Pulmonary artery endothelial cell (primary cell): ENCODE data around the gene ZNF729. TPM values are rescaled to one million over a fixed set of nuclear protein-coding genes. Genes with fewer than 3 reads are reported as not detected.
"Not testable (repeated sequence)": the region's sequence is repeated elsewhere in the genome, so short reads cannot be mapped to it uniquely, and the experiment has no call there.

Experiments used
- DNase-seq: peaks from one replicate; pipeline ENCODE4 v3.0.0-alpha.2; 2011; ENCODE audit warnings: low read depth, low spot score
- total RNA-seq: library from RNA; depleted of rRNA; stranded (reverse); fragments of >200 nt; gene quantifications from 2 replicates; pipeline ENCODE4 v1.2.3, GENCODE V29; 2014

Gene ZNF729
- not detected in 2 replicates for total RNA-seq

GRCh38 chr19:22286151-22286810 lies at the start of gene ZNF729:
ZNF729 (plus strand) TSS chr19:22286441; CDS start chr19:22286526, 85 bp downstream.
- DNase-seq: no peak

DNA sequence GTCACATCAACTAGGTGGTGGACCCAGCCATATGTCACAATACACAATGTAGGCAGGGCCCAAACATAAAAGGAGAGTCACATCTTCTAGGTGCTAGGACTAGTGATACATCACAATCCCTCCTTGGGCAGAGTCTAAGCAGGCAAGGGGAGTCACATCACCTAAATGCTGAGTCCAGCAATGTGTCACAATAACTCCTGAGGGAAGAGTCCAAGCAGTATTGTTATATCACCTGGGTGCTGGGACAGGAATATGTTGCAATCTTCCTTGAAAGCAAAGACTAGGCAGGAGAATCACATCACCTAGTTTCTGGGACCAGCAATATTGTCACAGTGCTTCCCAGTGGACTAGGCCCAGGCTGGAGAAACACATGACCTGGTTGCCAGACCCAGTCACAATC lies 29.4 kb upstream of the ZNF729 start:
- no peak for DNase-seq

GRCh38 chr19:22257381-22257780 lies 28.9 kb upstream of the ZNF729 start:
- no peak for DNase-seq

DNA sequence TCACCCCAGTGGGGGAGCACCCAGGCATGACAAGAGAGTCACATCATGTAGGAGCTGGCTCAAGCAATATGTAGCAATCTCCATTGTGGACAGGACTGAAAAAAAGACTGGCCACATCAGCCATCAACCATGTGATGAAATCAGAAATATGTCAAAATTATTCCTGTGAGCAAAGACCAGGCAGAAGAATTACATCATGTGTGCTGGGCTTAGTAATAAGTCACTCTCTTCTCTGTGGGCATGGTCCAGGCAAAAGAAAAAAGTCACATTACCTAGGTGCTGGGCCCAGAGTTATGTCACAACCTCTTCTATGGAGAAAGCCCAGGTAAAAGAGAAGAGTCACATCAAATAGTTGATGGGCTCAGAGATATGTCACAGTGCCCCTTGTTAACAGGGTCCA lies 28.3 kb upstream of the ZNF729 start:
- DNase-seq: no peak

GRCh38 chr19:22260499-22260898 lies 25.7 kb upstream of the ZNF729 start:
- DNase-seq: no peak

DNA sequence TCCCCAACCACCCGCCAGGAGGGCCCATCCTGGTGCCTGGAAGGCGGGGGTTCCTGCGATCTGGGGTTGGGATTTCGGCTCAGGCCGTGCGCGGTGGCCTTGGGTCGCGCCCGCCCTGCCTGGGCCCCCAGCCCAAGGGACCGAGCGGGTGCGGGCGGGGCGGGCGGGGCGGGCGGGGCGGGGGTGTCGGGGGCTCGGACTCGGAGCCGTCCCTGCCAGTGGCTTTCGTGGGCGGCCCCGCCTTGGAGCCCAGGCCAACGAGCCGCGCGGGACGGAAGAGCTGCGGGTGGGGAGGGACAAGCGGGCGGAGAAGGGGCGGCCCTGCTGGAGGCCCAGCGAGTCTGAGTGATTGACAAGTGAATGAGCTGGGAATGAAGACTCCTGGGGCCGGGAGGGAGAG lies 24.6 kb upstream of the ZNF729 start:
- DNase-seq: no peak

- no peak for DNase-seq
These were observed 23.1 kb upstream of the ZNF729 start for GRCh38 chr19:22263121-22263520.

DNA sequence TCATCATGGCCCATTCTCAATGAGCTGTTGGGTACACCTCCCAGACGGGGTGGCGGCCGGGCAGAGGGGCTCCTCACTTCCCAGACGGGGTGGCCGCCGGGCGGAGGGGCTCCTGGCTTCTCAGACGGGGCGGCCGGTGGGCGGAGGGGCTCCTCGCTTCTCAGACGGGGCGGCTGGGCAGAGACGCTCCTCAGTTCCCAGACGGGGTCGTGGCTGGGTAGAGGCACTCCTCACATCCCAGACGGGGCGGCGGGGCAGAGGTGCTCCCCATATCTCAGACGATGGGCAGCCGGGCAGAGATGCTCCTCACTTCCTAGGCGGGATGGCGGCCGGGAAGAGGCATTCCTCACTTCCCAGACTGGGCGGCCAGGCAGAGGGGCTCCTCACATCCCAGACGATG lies 35.3 kb downstream of the ZNF729 start:
- DNase-seq: not testable (repeated sequence)

- no peak for DNase-seq
These were observed 40.0 kb downstream of the ZNF729 start for GRCh38 chr19:22326219-22326618.

- no peak for DNase-seq
These were observed 41.1 kb downstream of the ZNF729 start for GRCh38 chr19:22327321-22327720.

- no peak for DNase-seq
These were observed 45.3 kb downstream of the ZNF729 start for GRCh38 chr19:22331521-22331920.

- DNase-seq: no peak
These were observed 46.7 kb downstream of the ZNF729 start for GRCh38 chr19:22332924-22333323.

- no peak for DNase-seq
These were observed 49.5 kb downstream of the ZNF729 start for GRCh38 chr19:22335716-22336115.

- DNase-seq: no peak
These were observed 68.4 kb downstream of the ZNF729 start for GRCh38 chr19:22354665-22355064.

Other genes with a start within 250 kb of the ZNF729 start
- 1.1 and 3.6 TPM in 2 replicates for gene ZNF257, start 234.0 kb upstream of the ZNF729 start, total RNA-seq
- 0.07 TPM in 1 of 2 replicates, not detected in the other for gene ZNF676, start 89.5 kb upstream of the ZNF729 start, total RNA-seq
- gene ZNF98, start 135.9 kb downstream of the ZNF729 start, total RNA-seq: not detected in 2 replicates